ENCODE data around the gene TRIP4. TPM values are rescaled to one million over a fixed set of nuclear protein-coding genes. Genes with fewer than 3 reads are reported as not detected.

The TRIP4 gene
- total and polyA plus RNA-seq, 4 donors: 6.3 to 10.7 (median 7.6) TPM

- peaks cover 7 to 41% (median 39%) of the 10 kb centered on the region in 4 donors for H3K4me1 ChIP-seq (ENCODE audit: control insufficient read depth in 4 of 4, insufficient read depth in 4 of 4, low read length in 3 of 4)
- DNase-seq (ENCODE audit: low spot score): no peak
- H3K9me3 ChIP-seq (ENCODE audit: control insufficient read depth in 4 of 4, low read length in 3 of 4): no peaks in the 10 kb centered on the region
- peaks cover 0 to 2% (median under 1%) of the 10 kb centered on the region in 4 donors for H3K36me3 ChIP-seq (ENCODE audit: control insufficient read depth in 4 of 4, insufficient read depth in 3 of 4, low read depth in 1 of 4, low read length in 3 of 4)
- no peak overlapping the region for H3K9ac ChIP-seq (ENCODE audit: low read depth in 1 of 2, low read length in 2 of 2)
- no peaks in the 10 kb centered on the region for H3K27me3 ChIP-seq (ENCODE audit: control insufficient read depth in 4 of 4, insufficient read depth in 4 of 4, low read length in 3 of 4)
- H3K4me3 ChIP-seq (ENCODE audit: low read depth in 1 of 3, low read length in 3 of 3): no peak overlapping the region
- TF ChIP-seq FOXA1 (IDR thresholded peaks at IDR 0.05) (no peak), JUND (IDR thresholded peaks at IDR 0.05) (no peak), FOXA2 (IDR thresholded peaks at IDR 0.05) (no peak), RAD21 (IDR thresholded peaks at IDR 0.05) (no peak), GABPA (IDR thresholded peaks at IDR 0.05 in 1 of 2, conservative IDR thresholded peaks at IDR 0.05 in 1 of 2) (no peak), CTCF (IDR thresholded peaks at IDR 0.05; ENCODE audit: low read depth, low read length, missing input control) (no peak), ZBTB33 (IDR thresholded peaks at IDR 0.05) (no peak), YY1 (IDR thresholded peaks at IDR 0.05) (no peak), HNF4G (IDR thresholded peaks at IDR 0.05) (no peak), RXRA (IDR thresholded peaks at IDR 0.05) (no peak), TAF1 (conservative IDR thresholded peaks at IDR 0.05) (no peak), REST (IDR thresholded peaks at IDR 0.05) (no peak), NR2F2 (IDR thresholded peaks at IDR 0.05) (no peak), HNF4A (conservative IDR thresholded peaks at IDR 0.05) (no peak), ATF3 (IDR thresholded peaks at IDR 0.05) (no peak)
- no peak overlapping the region for H3K27ac ChIP-seq (ENCODE audit: low read depth in 1 of 2, low read length in 2 of 2)
These were observed 66.6 kb downstream of the TRIP4 start for GRCh38 chr15:64454282-64454681.

GRCh38 chr15:64455961-64456371 lies 68.3 kb downstream of the TRIP4 start:
- no peak for TF ChIP-seq ZBTB33 (IDR thresholded peaks at IDR 0.05)
- TF ChIP-seq ATF3 (IDR thresholded peaks at IDR 0.05): no peak
- TF ChIP-seq NR2F2 (IDR thresholded peaks at IDR 0.05): no peak
- TF ChIP-seq FOXA1 (IDR thresholded peaks at IDR 0.05): no peak
- no peak for TF ChIP-seq GABPA (IDR thresholded peaks at IDR 0.05 in 1 of 2, conservative IDR thresholded peaks at IDR 0.05 in 1 of 2)
- Histone ChIP-seq H3K27me3 (ENCODE audit: control insufficient read depth in 4 of 4, insufficient read depth in 4 of 4, low read length in 3 of 4) (no peaks in the 10 kb centered on the region), H3K4me1 (ENCODE audit: control insufficient read depth in 4 of 4, insufficient read depth in 4 of 4, low read length in 3 of 4) (peaks cover 7 to 45% (median 42%) of the 10 kb centered on the region in 4 donors), H3K4me3 (ENCODE audit: low read depth in 1 of 3, low read length in 3 of 3) (no peak overlapping the region), H3K27ac (ENCODE audit: low read depth in 1 of 2, low read length in 2 of 2) (peak overlapping the region; percentile 36 to 57), H3K9me3 (ENCODE audit: control insufficient read depth in 4 of 4, low read length in 3 of 4) (no peaks in the 10 kb centered on the region), H3K9ac (ENCODE audit: low read depth in 1 of 2, low read length in 2 of 2) (no peak overlapping the region), H3K36me3 (ENCODE audit: control insufficient read depth in 4 of 4, insufficient read depth in 3 of 4, low read depth in 1 of 4, low read length in 3 of 4) (peaks cover 0 to 2% (median 0%) of the 10 kb centered on the region in 4 donors)
- 72% methylated on average over 3 of the region's 3 CpGs for WGBS
- no peak for DNase-seq (ENCODE audit: low spot score)
